ENCODE measurements around the gene RHOT2.
A peak's percentile ranks its signal among the peaks of the same experiment; 100 is the strongest.

The RHOT2 gene

GRCh38 chr16:632486-633335, 35.2 kb upstream of the RHOT2 start:
- DNase-seq (ENCODE audit: low read depth) = no peak

GRCh38 chr16:633336-634050, 34.4 kb upstream of the RHOT2 start:
- no peak for DNase-seq (ENCODE audit: low read depth)

- no peak for DNase-seq (ENCODE audit: low read depth)
These were observed 33.8 kb upstream of the RHOT2 start for GRCh38 chr16:634051-634670.

- no peak for DNase-seq (ENCODE audit: low read depth)
These were observed 32.9 kb upstream of the RHOT2 start for GRCh38 chr16:634996-635395.

- DNase-seq (ENCODE audit: low read depth) = no peak
These were observed 32.2 kb upstream of the RHOT2 start for GRCh38 chr16:635573-636205.

- DNase-seq (ENCODE audit: low read depth) = peak; percentile 85
These were observed 31.5 kb upstream of the RHOT2 start, which contains the start of gene METTL26 for GRCh38 chr16:636206-637080. Gene METTL26 (minus strand): TSS chr16:636305. CDS start chr16:636290, 15 bp downstream.

GRCh38 chr16:637081-638018, 30.6 kb upstream of the RHOT2 start:
- DNase-seq (ENCODE audit: low read depth) = peak; percentile 77

- no peak for DNase-seq (ENCODE audit: low read depth)
These were observed 29.8 kb upstream of the RHOT2 start for GRCh38 chr16:638034-638543.

- no peak for DNase-seq (ENCODE audit: low read depth)
These were observed 29.1 kb upstream of the RHOT2 start for GRCh38 chr16:638836-639235.

GRCh38 chr16:640614-641013, 27.3 kb upstream of the RHOT2 start:
- DNase-seq (ENCODE audit: low read depth) = no peak

- DNase-seq (ENCODE audit: low read depth) = peak; percentile 49
These were observed 26.4 kb upstream of the RHOT2 start, which contains the start of gene MCRIP2 for GRCh38 chr16:641326-642188. Gene MCRIP2 (plus strand): TSS chr16:641828. CDS start chr16:641992, 164 bp downstream.

- no peak for DNase-seq (ENCODE audit: low read depth)
These were observed 25.5 kb upstream of the RHOT2 start for GRCh38 chr16:642189-643049.

- DNase-seq (ENCODE audit: low read depth) = no peak
These were observed 24.9 kb upstream of the RHOT2 start for GRCh38 chr16:643050-643368.

- DNase-seq (ENCODE audit: low read depth) = no peak
These were observed 23.4 kb upstream of the RHOT2 start for GRCh38 chr16:644556-644955.

- DNase-seq (ENCODE audit: low read depth) = no peak
These were observed 21.9 kb upstream of the RHOT2 start for GRCh38 chr16:645852-646678.

GRCh38 chr16:646679-647172, 21.2 kb upstream of the RHOT2 start:
- DNase-seq (ENCODE audit: low read depth) = no peak
